Measurements from ENCODE around the gene BAHD1.

DNA sequence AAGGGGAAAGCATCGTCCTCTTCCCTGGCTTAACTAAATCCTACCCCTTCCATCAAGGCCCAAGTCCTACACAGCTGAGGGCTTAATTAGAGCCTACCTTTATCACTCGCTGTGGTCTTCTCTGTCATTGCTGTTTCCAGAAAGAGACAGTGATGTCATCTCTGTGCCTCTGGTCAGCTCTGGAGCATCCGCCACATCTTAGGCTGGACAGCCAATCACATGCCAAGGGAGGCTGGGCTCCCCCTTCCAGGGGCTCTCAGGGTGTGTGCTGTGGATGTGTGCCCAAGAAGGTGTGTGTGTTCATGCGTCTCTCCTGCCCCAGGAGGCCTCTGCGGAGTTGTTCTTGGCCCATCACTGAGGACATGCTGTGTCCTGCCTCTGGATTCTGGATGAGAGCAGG lies 72.9 kb downstream of the BAHD1 start:
- TF ChIP-seq CTCF (IDR thresholded peaks at IDR 0.05) = no peak
- TF ChIP-seq ETV6 (CRISPR knock-in tag; IDR thresholded peaks at IDR 0.05) = no peak
- no peak for TF ChIP-seq FOXP1 (CRISPR knock-in tag; IDR thresholded peaks at IDR 0.05; ENCODE audit: borderline replicate concordance)

Measured in WTC11 (cell line).